IMR-90 (cell line): ENCODE measurements around the gene REPS2. TPM values are rescaled to one million over a fixed set of nuclear protein-coding genes. Genes with fewer than 3 reads are reported as not detected.

Experiments used
- ATAC-seq: fragments of 200-7000 bp; cut with Tn5 transposase; 2 replicates; pipeline ENCODE4 v1.9.1; 2020; ENCODE audit warnings: low read depth, mild to moderate bottlenecking, moderate library complexity
- BruUV-seq: library from RNA; stranded (reverse); fragments of 400-500 nt; replicated peaks from 2 replicates; lab custom pipeline; 2021; lab: Mats Ljungman, UMichigan
- CTCF ChIA-PET: fragments of 300-600 bp; formaldehyde crosslinking; extraction: SDS; loops from one replicate; lab custom pipeline; 2021; ENCODE audit warnings: antibody characterized with exemption; lab: Yijun Ruan, JAX
- POLR2A ChIA-PET: fragments of 300-600 bp; sonication (Branson Sonifier 250); formaldehyde crosslinking; loops from one replicate; lab custom pipeline; 2022; ENCODE audit warnings: antibody characterized with exemption; ENCODE audit not compliant: unreplicated experiment; lab: Charles Lee
- DNase-seq: peaks from one replicate; pipeline ENCODE4 v3.0.0; 2013
- H2AFZ ChIP-seq: replicated peaks from 2 replicates; pipeline ENCODE3; 2013; ENCODE audit warnings: low read length, mild to moderate bottlenecking; ENCODE audit not compliant: poor library complexity
- H2AK5ac ChIP-seq: 2 replicates; pipeline ENCODE4 v1.6.1; 2013; ENCODE audit warnings: low read depth, low read length, inconsistent platforms
- H2AK9ac ChIP-seq: replicated peaks from 2 replicates; pipeline ENCODE3; 2013; ENCODE audit warnings: mild to moderate bottlenecking, low read depth, low read length, moderate library complexity; ENCODE audit not compliant: poor library complexity
- H2BK120ac ChIP-seq: 2 replicates; pipeline ENCODE4 v1.6.1; 2013; ENCODE audit warnings: low read depth, low read length, inconsistent platforms
- H2BK15ac ChIP-seq: 3 replicates; pipeline ENCODE4 v1.6.1; 2013; ENCODE audit warnings: low read depth, low read length, inconsistent platforms
- H2BK20ac ChIP-seq: 2 replicates; pipeline ENCODE4 v1.6.1; 2013; ENCODE audit warnings: low read depth, mild to moderate bottlenecking, inconsistent platforms, low read length, moderate library complexity
- H2BK5ac ChIP-seq: 2 replicates; pipeline ENCODE4 v1.6.1; 2013; ENCODE audit warnings: mild to moderate bottlenecking, low read depth, low read length, inconsistent platforms; ENCODE audit not compliant: poor library complexity, severe bottlenecking
- H3K14ac ChIP-seq: replicated peaks from 2 replicates; pipeline ENCODE4 v1.6.1; 2013; ENCODE audit warnings: low read depth, low read length, inconsistent platforms
- H3K18ac ChIP-seq: 2 replicates; pipeline ENCODE4 v1.6.1; 2013; ENCODE audit warnings: low read depth, low read length, control low read depth
- H3K23ac ChIP-seq: 2 replicates; pipeline ENCODE4 v1.6.1; 2013; ENCODE audit warnings: low read depth, low read length, inconsistent platforms
- H3K27ac ChIP-seq: 2 replicates; pipeline ENCODE4 v1.5.1; 2013; ENCODE audit warnings: mild to moderate bottlenecking, control low read depth, low read length; ENCODE audit not compliant: insufficient read depth
- H3K27me3 ChIP-seq: 2 replicates; pipeline ENCODE4 v1.6.1; 2013; ENCODE audit warnings: low read length; ENCODE audit not compliant: control insufficient read depth, insufficient read depth
- H3K36me3 ChIP-seq: 2 replicates; pipeline ENCODE4 v1.6.1; 2013; ENCODE audit warnings: low read length, mixed read lengths; ENCODE audit not compliant: control insufficient read depth, insufficient read depth
- H3K4ac ChIP-seq: 2 replicates; pipeline ENCODE4 v1.6.1; 2013; ENCODE audit warnings: low read depth, low read length, inconsistent platforms
- H3K4me1 ChIP-seq: 2 replicates; pipeline ENCODE4 v1.6.1; 2013; ENCODE audit warnings: low read length, mixed read lengths; ENCODE audit not compliant: control insufficient read depth, insufficient read depth
- H3K4me2 ChIP-seq: 2 replicates; pipeline ENCODE4 v1.6.1; 2013; ENCODE audit warnings: low read depth, mild to moderate bottlenecking, control low read depth, low read length, moderate library complexity
- H3K4me3 ChIP-seq: 2 replicates; pipeline ENCODE4 v1.5.1; 2013; ENCODE audit warnings: low read depth, mild to moderate bottlenecking, control low read depth, low read length, moderate library complexity; ENCODE audit not compliant: insufficient read depth
- H3K56ac ChIP-seq: 2 replicates; pipeline ENCODE4 v1.6.1; 2013; ENCODE audit warnings: low read length, inconsistent platforms; ENCODE audit not compliant: insufficient read depth; ENCODE audit errors: extremely low read depth
- H3K79me1 ChIP-seq, 2 experiments: 2 replicates each; pipeline ENCODE4 v1.6.1; 2013; ENCODE audit warnings: low read length in 2 of 2, inconsistent platforms in 1 of 2, low read depth in 1 of 2
- H3K9ac ChIP-seq: 2 replicates; pipeline ENCODE4 v1.6.1; 2013; ENCODE audit warnings: low read depth, low read length, control low read depth
- H3K9me1 ChIP-seq: 2 replicates; pipeline ENCODE4 v1.6.1; 2013; ENCODE audit warnings: low read length, inconsistent platforms; ENCODE audit not compliant: insufficient read depth
- H3K9me3 ChIP-seq: 2 replicates; pipeline ENCODE4 v1.6.1; 2013; ENCODE audit warnings: low read length; ENCODE audit not compliant: control insufficient read depth, insufficient read depth
- H4K20me1 ChIP-seq: 2 replicates; pipeline ENCODE4 v1.6.1; 2013; ENCODE audit warnings: low read length, inconsistent platforms; ENCODE audit not compliant: insufficient read depth
- H4K5ac ChIP-seq: 2 replicates; pipeline ENCODE4 v1.6.1; 2013; ENCODE audit warnings: mild to moderate bottlenecking, low read depth, low read length, control low read depth
- H4K8ac ChIP-seq, 2 experiments: 2 replicates each; pipeline ENCODE4 v1.6.1; 2013; ENCODE audit warnings: low read depth in 2 of 2, low read length in 2 of 2, control low read depth in 1 of 2, inconsistent platforms in 1 of 2
- H4K91ac ChIP-seq: 2 replicates; pipeline ENCODE4 v1.6.1; 2013; ENCODE audit warnings: low read depth, low read length, inconsistent platforms; ENCODE audit not compliant: insufficient read depth
- CHD1 ChIP-seq: IDR thresholded peaks from 2 replicates; pipeline ENCODE4 v1.6.1; 2012; ENCODE audit warnings: low read depth, low read length, improper control_type of control experiment
- WGBS, 2 experiments: methylation state at CpG; one replicate each; pipeline versions ENCODE4 v1.1.5 to v1.1.7; 2013; ENCODE audit warnings: missing lambda C conversion rate in 2 of 2; ENCODE audit not compliant: insufficient read length in 1 of 2; ENCODE audit errors: extremely low coverage in 2 of 2; 5-methylcytosine and 5-hydroxymethylcytosine counted together
- dilution Hi-C: fragments of 300-500 bp; cut with HindIII; formaldehyde crosslinking; loops from one replicate; pipeline ENCODE4 v1.14.3; 2018; ENCODE audit warnings: low sequenced_read_pairs; ENCODE audit not compliant: unreplicated experiment
- in situ Hi-C: fragments of 300-500 bp; cut with MboI; formaldehyde crosslinking; loops from 3 replicates; pipeline ENCODE4 v1.14.3; 2019; ENCODE audit warnings: low sequenced_read_pairs, inconsistent platforms, mixed read lengths
- intact Hi-C: fragments of 100-400 bp; cut with micrococcal nuclease; formaldehyde crosslinking; loops from 2 replicates; pipeline ENCODE4 v1.10.0; 2022
- polyA plus RNA-seq, 3 experiments: library from polyadenylated mRNA; depleted of rRNA; stranded (reverse); fragments of >200 nt; gene quantifications; 2 replicates each; pipeline ENCODE4 v1.2.3, GENCODE V29; 2012; ENCODE audit warnings: low replicate concordance in 1 of 3
- total RNA-seq: library from RNA; depleted of rRNA; stranded (reverse); fragments of >200 nt; gene quantifications from 2 replicates; pipeline ENCODE4 v1.2.3, GENCODE V29; 2012

The REPS2 gene
- total and polyA plus RNA-seq, 2 of the 4 experiments (the other 2 are of a cell fraction): 0.02 to 0.18 TPM

DNA sequence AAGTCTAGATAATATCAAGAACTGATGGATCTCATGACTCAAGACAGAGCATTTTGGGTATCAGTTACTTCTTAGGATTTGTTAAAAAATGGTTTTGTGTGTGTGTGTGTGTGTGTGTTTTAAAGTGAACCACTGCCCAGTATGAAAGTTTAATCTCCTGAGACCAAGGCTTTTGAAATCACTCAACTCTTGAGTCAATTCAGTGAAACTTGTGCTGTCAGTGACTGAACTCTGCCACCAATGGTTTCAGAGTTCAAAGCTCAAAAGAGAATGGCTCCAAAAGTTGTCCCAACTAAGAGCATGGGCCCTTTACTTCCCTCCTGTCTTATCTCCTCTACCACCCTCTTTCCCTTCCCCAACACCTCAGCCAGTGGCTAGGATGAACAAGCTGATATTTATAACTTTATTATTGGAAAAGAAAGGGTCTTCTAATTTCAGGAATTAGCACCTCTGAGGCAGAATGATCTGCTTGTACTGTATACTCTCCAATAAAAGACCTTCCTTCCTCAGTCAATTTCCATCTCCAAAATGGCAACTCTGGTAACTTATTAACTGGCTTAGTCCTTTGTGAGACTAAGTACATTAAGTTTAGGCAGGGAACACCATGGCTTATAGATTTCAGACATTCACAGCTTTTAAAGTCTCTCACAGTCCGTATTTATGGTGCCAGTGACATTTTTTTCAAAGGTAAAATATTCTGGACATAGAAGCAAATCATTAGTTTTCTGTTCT, 152.2 kb downstream of the REPS2 start:
- Histone ChIP-seq H3K27me3 (peaks cover 8% of the 10 kb centered on the region), H3K4me3 (no peak overlapping the region), H3K79me1 (no peaks in the 10 kb centered on the region), H3K56ac (no peak overlapping the region), H3K9me3 (no peaks in the 10 kb centered on the region), H2BK120ac (no peak overlapping the region), H3K4ac (no peak overlapping the region), H2AK5ac (no peak overlapping the region), H3K23ac (no peak overlapping the region), H4K20me1 (no peaks in the 10 kb centered on the region), H4K91ac (no peak overlapping the region), H3K9me1 (no peaks in the 10 kb centered on the region), H2AK9ac (no peak overlapping the region), H3K18ac (no peak overlapping the region), H3K14ac (no peak overlapping the region), H4K5ac (no peak overlapping the region), H3K27ac (no peak overlapping the region), H3K36me3 (no peaks in the 10 kb centered on the region), H3K9ac (no peak overlapping the region), H2BK20ac (no peak overlapping the region), H2BK15ac (no peak overlapping the region), H3K4me1 (no peaks in the 10 kb centered on the region), H3K4me2 (no peak overlapping the region), H2AFZ (no peak overlapping the region), H4K8ac (no peak overlapping the region), H2BK5ac (no peak overlapping the region)
- intact Hi-C loops: no loop called here
- ATAC-seq (no peak), DNase-seq (no peak)
- WGBS, 2 experiments: no CpG with 5 or more reads among the region's 1 CpG
- in situ Hi-C loops: no loop called here
- ChIA-PET CTCF (no interaction called here), POLR2A (no interaction called here)
- dilution Hi-C loops: no loop called here
- BruUV-seq: no TSS peak
- no peak for TF ChIP-seq CHD1
